ENCODE results near the gene DCDC2C. TPM values are rescaled to one million over a fixed set of nuclear protein-coding genes. Genes with fewer than 3 reads are reported as not detected.

DCDC2C gene
- total and polyA plus RNA-seq, 9 of the 15 experiments (the other 6 are each of a cell fraction or from before 2014, with no cell fraction given): not detected

- ChIA-PET POLR2A (no interaction called here), CTCF (ENCODE audit: low intra/inter-chr PET ratio) (no interaction called here)
- H3K27me3 ChIP-seq (ENCODE audit: control insufficient read depth in 2 of 2, insufficient read depth in 2 of 2, low read length in 2 of 2): peaks cover 3 to 29% of the 10 kb centered on the region in 2 experiments; a peak in 4 of 5 replicates
- no peaks in the 10 kb centered on the region for H3K79me2 ChIP-seq (ENCODE audit: control insufficient read depth, insufficient read depth, low read length)
- no peaks in the 10 kb centered on the region for H3K9me1 ChIP-seq (ENCODE audit: control insufficient read depth, insufficient read depth, low read length)
- no peaks in the 10 kb centered on the region for H4K20me1 ChIP-seq (replicated peaks; ENCODE audit: control insufficient read depth, insufficient read depth, low read length)
- TF ChIP-seq SIX5 (IDR thresholded peaks at IDR 0.05; ENCODE audit: borderline replicate concordance in 1 of 2, insufficient read depth in 1 of 2, low read depth in 1 of 2, low read length in 2 of 2): no peak
- no peak for TF ChIP-seq ZBTB1 (CRISPR knock-in tag; IDR thresholded peaks at IDR 0.05; ENCODE audit: borderline replicate concordance, low read depth)
- TF ChIP-seq PCBP2 (IDR thresholded peaks at IDR 0.05; ENCODE audit: low read depth, low read length, poor library complexity, severe bottlenecking): no peak
- no peak for TF ChIP-seq CREB3L1 (IDR thresholded peaks at IDR 0.05; ENCODE audit: borderline replicate concordance, low read depth)
- no peak for TF ChIP-seq SRSF7 (optimal IDR thresholded peaks at IDR 0.05; ENCODE audit: low read depth, low read length)
- no peak for TF ChIP-seq NUFIP1 (IDR thresholded peaks at IDR 0.05; ENCODE audit: partially characterized antibody)
- TF ChIP-seq PML (IDR thresholded peaks at IDR 0.05; ENCODE audit: low read length): no peak
- no peak for TF ChIP-seq FOS (IDR thresholded peaks at IDR 0.05; ENCODE audit: extremely low read depth, insufficient read length)
- TF ChIP-seq POLR2A (conservative IDR thresholded peaks at IDR 0.05): no peak
- H3K27ac ChIP-seq (ENCODE audit: extremely low read depth, low read depth, low read length): no peak overlapping the region
- H3K36me3 ChIP-seq (ENCODE audit: control insufficient read depth, insufficient read depth, low read length): no peaks in the 10 kb centered on the region
- no peak for ATAC-seq
- no peaks in the 10 kb centered on the region for H3K4me1 ChIP-seq (replicated peaks in 1 of 2; ENCODE audit: control insufficient read depth in 2 of 2, insufficient read depth in 2 of 2, low read length in 2 of 2)
- no peaks in the 10 kb centered on the region for H3K9me3 ChIP-seq (replicated peaks; ENCODE audit: control insufficient read depth, insufficient read depth, low read depth, low read length)
- DNase-seq (ENCODE audit: extremely low read depth in 1 of 4, low spot score in 3 of 4): no peak
- under 1% methylated on average over 18 of the region's 19 CpGs for WGBS (ENCODE audit: insufficient coverage, low coverage, missing lambda C conversion rate)
- intact Hi-C loops (cut with micrococcal nuclease) (no loop called here), in situ Hi-C loops (cut with MboI) (no loop called here)
- H3K4me3 ChIP-seq: no peak overlapping the region
- no peak for FAIRE-seq
- H2AFZ ChIP-seq (ENCODE audit: low read depth, low read length): no peak overlapping the region
- no peak overlapping the region for H3K4me2 ChIP-seq (ENCODE audit: insufficient read depth, low read length)
- BruUV-seq (replicated peaks): no TSS peak
- no peak overlapping the region for H3K9ac ChIP-seq (ENCODE audit: insufficient read depth in 1 of 2, low read depth in 2 of 2, low read length in 2 of 2)
These were observed 67.5 kb downstream of the DCDC2C start for GRCh38 chr2:3770724-3771415.
